GM12891 (cell line): ENCODE results near the gene SMAD3.

ENCODE experiments used
- PAX5 ChIP-seq: IDR thresholded peaks from 2 replicates; pipeline ENCODE4 v1.6.1; 2011; ENCODE audit warnings: low read length, moderate library complexity, mild to moderate bottlenecking; ENCODE audit not compliant: insufficient read depth, severe bottlenecking
- POLR2A ChIP-seq: IDR thresholded peaks from 2 replicates; pipeline ENCODE4 v1.6.1; 2011; ENCODE audit warnings: low read depth, low read length, control low read depth
- POLR2AphosphoS5 ChIP-seq: IDR thresholded peaks from 2 replicates; pipeline ENCODE4 v1.6.1; 2011; ENCODE audit warnings: low read depth, low read length, control low read depth
- POU2F2 ChIP-seq: IDR thresholded peaks from 2 replicates; pipeline ENCODE4 v1.6.1; 2011; ENCODE audit warnings: low read depth, mild to moderate bottlenecking, control low read depth, low read length, moderate library complexity
- SPI1 ChIP-seq: IDR thresholded peaks from 2 replicates; pipeline ENCODE4 v1.6.1; 2011; ENCODE audit warnings: low read depth, low read length, control low read depth
- TAF1 ChIP-seq: IDR thresholded peaks from 2 replicates; pipeline ENCODE4 v1.6.1; 2011; ENCODE audit warnings: low read depth, low read length, control low read depth

DNA sequence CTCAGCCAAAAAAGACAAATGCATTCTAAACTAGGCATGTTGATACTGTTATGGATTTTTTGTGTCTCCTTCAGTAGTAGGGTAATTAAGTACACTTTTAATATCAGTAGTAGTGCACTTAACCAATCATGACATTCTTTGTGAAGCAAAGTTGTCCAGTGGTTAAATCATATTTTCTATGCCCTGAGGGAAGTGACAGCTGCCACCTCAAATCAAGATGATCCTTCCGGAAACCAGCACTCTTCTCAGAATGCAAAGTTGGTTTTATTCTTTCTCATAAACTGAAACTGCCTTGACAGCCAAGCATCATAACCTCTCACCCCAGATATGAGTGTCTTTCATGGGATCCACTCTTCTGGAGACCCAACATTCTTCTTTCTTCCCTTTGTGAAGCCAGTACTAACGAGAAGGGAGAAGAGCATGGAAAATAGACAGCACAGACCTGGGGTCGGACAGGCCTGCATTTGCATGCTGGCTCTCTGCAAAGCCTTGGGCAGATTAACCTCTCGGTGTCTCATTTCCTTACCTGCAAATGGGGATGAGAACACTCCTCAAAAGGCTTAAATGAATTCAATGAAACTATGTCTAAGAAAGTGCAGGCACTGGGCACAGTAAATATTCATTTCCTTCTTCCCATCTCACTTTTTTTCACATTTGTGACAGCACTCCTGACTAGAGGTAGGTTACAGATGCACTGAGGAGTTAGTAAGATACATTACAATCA lies 175.9 kb downstream of the SMAD3 start:
- TF ChIP-seq POLR2A (no peak), TAF1 (no peak), POLR2AphosphoS5 (no peak), SPI1 (peak; percentile 75), PAX5 (no peak), POU2F2 (peak; percentile 86)
